ENCODE measurements around the gene DSG4. TPM values are rescaled to one million over a fixed set of nuclear protein-coding genes. Genes with fewer than 3 reads are reported as not detected.

Gene DSG4
- total and polyA plus RNA-seq, 9 of the 15 experiments (the other 6 are each of a cell fraction or from before 2014, with no cell fraction given), result not detected

DNA sequence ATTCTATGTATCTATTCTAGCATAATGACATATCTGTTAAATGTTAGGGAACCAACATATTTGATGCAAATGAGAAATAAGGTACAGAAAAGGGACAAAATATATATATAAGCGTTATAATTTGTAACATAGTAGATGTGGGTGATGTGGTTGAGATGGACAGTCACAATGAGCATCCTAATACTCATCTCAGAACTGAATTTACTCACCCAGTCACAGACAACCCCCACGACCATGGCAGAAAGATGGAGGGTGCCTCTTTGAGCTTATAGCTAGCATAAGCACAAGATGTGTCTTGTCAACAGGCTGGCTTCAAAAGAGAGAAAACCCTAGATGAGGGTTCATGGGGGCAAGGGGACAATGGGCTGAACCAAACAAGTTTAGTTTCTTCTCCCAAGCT lies 61.8 kb downstream of the DSG4 start:
- no peak overlapping the region for H3K9ac ChIP-seq (ENCODE audit: insufficient read depth in 1 of 2, low read depth in 2 of 2, low read length in 2 of 2)
- ATAC-seq, result no peak
- no peaks in the 10 kb centered on the region for H3K9me3 ChIP-seq (replicated peaks; ENCODE audit: control insufficient read depth, insufficient read depth, low read depth, low read length)
- ChIA-PET POLR2A (no interaction called here), CTCF (ENCODE audit: low intra/inter-chr PET ratio) (no interaction called here)
- in situ Hi-C loops (cut with MboI) (no loop called here), intact Hi-C loops (cut with micrococcal nuclease) (no loop called here)
- H3K36me3 ChIP-seq (ENCODE audit: control insufficient read depth, insufficient read depth, low read length), result no peaks in the 10 kb centered on the region
- H3K27ac ChIP-seq (ENCODE audit: extremely low read depth, low read depth, low read length), result no peak overlapping the region
- H3K9me1 ChIP-seq (ENCODE audit: control insufficient read depth, insufficient read depth, low read length), result no peaks in the 10 kb centered on the region
- no peak for TF ChIP-seq HDAC6 (IDR thresholded peaks at IDR 0.05; ENCODE audit: low read depth, low read length)
- TF ChIP-seq ZNF668 (CRISPR knock-in tag; IDR thresholded peaks at IDR 0.05), result no peak
- TF ChIP-seq GATA2 (CRISPR knock-in tag; IDR thresholded peaks at IDR 0.05), result no peak
- TF ChIP-seq PCBP1 (IDR thresholded peaks at IDR 0.05; ENCODE audit: low read depth, low read length, poor library complexity, severe bottlenecking), result no peak
- TF ChIP-seq, protein P1, sequence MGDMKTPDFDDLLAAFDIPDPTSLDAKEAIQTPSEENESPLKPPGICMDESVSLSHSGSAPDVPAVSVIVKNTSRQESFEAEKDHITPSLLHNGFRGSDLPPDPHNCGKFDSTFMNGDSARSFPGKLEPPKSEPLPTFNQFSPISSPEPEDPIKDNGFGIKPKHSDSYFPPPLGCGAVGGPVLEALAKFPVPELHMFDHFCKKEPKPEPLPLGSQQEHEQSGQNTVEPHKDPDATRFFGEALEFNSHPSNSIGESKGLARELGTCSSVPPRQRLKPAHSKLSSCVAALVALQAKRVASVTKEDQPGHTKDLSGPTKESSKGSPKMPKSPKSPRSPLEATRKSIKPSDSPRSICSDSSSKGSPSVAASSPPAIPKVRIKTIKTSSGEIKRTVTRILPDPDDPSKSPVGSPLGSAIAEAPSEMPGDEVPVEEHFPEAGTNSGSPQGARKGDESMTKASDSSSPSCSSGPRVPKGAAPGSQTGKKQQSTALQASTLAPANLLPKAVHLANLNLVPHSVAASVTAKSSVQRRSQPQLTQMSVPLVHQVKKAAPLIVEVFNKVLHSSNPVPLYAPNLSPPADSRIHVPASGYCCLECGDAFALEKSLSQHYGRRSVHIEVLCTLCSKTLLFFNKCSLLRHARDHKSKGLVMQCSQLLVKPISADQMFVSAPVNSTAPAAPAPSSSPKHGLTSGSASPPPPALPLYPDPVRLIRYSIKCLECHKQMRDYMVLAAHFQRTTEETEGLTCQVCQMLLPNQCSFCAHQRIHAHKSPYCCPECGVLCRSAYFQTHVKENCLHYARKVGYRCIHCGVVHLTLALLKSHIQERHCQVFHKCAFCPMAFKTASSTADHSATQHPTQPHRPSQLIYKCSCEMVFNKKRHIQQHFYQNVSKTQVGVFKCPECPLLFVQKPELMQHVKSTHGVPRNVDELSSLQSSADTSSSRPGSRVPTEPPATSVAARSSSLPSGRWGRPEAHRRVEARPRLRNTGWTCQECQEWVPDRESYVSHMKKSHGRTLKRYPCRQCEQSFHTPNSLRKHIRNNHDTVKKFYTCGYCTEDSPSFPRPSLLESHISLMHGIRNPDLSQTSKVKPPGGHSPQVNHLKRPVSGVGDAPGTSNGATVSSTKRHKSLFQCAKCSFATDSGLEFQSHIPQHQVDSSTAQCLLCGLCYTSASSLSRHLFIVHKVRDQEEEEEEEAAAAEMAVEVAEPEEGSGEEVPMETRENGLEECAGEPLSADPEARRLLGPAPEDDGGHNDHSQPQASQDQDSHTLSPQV (IDR thresholded peaks at IDR 0.05), result no peak
- TF ChIP-seq, protein P2, sequence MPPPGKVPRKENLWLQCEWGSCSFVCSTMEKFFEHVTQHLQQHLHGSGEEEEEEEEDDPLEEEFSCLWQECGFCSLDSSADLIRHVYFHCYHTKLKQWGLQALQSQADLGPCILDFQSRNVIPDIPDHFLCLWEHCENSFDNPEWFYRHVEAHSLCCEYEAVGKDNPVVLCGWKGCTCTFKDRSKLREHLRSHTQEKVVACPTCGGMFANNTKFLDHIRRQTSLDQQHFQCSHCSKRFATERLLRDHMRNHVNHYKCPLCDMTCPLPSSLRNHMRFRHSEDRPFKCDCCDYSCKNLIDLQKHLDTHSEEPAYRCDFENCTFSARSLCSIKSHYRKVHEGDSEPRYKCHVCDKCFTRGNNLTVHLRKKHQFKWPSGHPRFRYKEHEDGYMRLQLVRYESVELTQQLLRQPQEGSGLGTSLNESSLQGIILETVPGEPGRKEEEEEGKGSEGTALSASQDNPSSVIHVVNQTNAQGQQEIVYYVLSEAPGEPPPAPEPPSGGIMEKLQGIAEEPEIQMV (tag; conservative IDR thresholded peaks at IDR 0.05; ENCODE audit: low read depth), result no peak
- TF ChIP-seq, protein P3, sequence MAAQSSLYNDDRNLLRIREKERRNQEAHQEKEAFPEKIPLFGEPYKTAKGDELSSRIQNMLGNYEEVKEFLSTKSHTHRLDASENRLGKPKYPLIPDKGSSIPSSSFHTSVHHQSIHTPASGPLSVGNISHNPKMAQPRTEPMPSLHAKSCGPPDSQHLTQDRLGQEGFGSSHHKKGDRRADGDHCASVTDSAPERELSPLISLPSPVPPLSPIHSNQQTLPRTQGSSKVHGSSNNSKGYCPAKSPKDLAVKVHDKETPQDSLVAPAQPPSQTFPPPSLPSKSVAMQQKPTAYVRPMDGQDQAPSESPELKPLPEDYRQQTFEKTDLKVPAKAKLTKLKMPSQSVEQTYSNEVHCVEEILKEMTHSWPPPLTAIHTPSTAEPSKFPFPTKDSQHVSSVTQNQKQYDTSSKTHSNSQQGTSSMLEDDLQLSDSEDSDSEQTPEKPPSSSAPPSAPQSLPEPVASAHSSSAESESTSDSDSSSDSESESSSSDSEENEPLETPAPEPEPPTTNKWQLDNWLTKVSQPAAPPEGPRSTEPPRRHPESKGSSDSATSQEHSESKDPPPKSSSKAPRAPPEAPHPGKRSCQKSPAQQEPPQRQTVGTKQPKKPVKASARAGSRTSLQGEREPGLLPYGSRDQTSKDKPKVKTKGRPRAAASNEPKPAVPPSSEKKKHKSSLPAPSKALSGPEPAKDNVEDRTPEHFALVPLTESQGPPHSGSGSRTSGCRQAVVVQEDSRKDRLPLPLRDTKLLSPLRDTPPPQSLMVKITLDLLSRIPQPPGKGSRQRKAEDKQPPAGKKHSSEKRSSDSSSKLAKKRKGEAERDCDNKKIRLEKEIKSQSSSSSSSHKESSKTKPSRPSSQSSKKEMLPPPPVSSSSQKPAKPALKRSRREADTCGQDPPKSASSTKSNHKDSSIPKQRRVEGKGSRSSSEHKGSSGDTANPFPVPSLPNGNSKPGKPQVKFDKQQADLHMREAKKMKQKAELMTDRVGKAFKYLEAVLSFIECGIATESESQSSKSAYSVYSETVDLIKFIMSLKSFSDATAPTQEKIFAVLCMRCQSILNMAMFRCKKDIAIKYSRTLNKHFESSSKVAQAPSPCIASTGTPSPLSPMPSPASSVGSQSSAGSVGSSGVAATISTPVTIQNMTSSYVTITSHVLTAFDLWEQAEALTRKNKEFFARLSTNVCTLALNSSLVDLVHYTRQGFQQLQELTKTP (IDR thresholded peaks at IDR 0.05; ENCODE audit: low read depth in 1 of 2, partially characterized antibody in 2 of 2), result no peak
- no peak for TF ChIP-seq SREBF1 (IDR thresholded peaks at IDR 0.05; ENCODE audit: borderline replicate concordance, low read depth, low read length)
- TF ChIP-seq TEAD1 (CRISPR knock-in tag; IDR thresholded peaks at IDR 0.05), result no peak
- TF ChIP-seq ESRRB (CRISPR knock-in tag; IDR thresholded peaks at IDR 0.05; ENCODE audit: borderline replicate concordance), result no peak
- DNase-seq (ENCODE audit: extremely low read depth in 1 of 4, low spot score in 3 of 4), result no peak
- H2AFZ ChIP-seq (ENCODE audit: low read depth, low read length), result no peak overlapping the region
- BruUV-seq (replicated peaks), result no TSS peak
- no peak overlapping the region for H3K4me2 ChIP-seq (ENCODE audit: insufficient read depth, low read length)
- no peak overlapping the region for H3K4me3 ChIP-seq
- H4K20me1 ChIP-seq (replicated peaks; ENCODE audit: control insufficient read depth, insufficient read depth, low read length), result no peaks in the 10 kb centered on the region
- no peaks in the 10 kb centered on the region; a peak in 1 of 5 replicates for H3K27me3 ChIP-seq (ENCODE audit: control insufficient read depth in 2 of 2, insufficient read depth in 2 of 2, low read length in 2 of 2)
- 0% methylated on average over 2 of the region's 2 CpGs for WGBS (ENCODE audit: insufficient coverage, low coverage, missing lambda C conversion rate)
- H3K4me1 ChIP-seq (replicated peaks in 1 of 2; ENCODE audit: control insufficient read depth in 2 of 2, insufficient read depth in 2 of 2, low read length in 2 of 2), result no peaks in the 10 kb centered on the region
- no peaks in the 10 kb centered on the region for H3K79me2 ChIP-seq (ENCODE audit: control insufficient read depth, insufficient read depth, low read length)
- FAIRE-seq, result no peak

Data from K562 (cell line).